Subcutaneous adipose tissue (tissue), 4 donors: ENCODE data around the gene ZNF462. TPM values are rescaled to one million over a fixed set of nuclear protein-coding genes. Genes with fewer than 3 reads are reported as not detected.

Experiments used
- CTCF ChIP-seq: fragments of 450-650 bp; IDR thresholded peaks from one replicate; pipeline ENCODE4 v1.5.1; 2016; ENCODE audit warnings: low read depth, mild to moderate bottlenecking, control low read depth, antibody characterized with exemption, moderate library complexity
- total RNA-seq, 4 donors: library from RNA; depleted of rRNA; stranded (reverse); fragments of >200 nt; gene quantifications; one replicate each; pipeline ENCODE4 v1.1.0, GENCODE V29; 2016

Gene ZNF462
- total RNA-seq, 4 donors from 2014 or later, result 10.3 to 20.5 (median 13.1) TPM

- TF ChIP-seq CTCF, result no peak
Observed at GRCh38 chr9:106920091-106920490, 57.1 kb downstream of the ZNF462 start.

DNA sequence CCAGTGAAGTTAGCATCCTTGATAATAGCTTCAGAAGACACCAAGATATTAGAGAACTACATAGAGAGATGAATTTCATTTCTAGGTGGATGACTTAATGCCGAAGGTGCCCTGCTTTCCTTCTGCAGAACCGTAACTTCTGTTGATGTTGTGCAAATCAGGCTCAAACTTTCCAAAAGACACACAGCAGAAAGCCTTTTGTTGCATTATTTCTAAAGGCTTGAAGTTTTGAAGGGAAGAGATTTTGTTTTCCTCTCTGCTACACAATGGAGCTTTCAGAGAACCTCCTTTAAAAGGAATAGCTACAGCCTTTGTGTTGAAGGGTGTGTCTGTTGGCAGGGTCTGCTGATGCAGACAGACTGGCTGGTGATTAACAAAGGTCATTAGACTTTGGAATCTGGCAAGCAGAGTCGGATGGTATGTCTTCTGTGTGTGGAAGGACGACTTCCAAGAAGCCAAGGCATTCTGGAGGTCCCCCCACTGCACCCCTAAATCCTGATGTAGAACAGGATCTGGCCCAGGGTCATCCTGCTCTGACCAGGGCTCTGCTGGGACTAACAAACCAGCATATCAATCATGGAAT, 57.8 kb downstream of the ZNF462 start:
- no peak for TF ChIP-seq CTCF

DNA sequence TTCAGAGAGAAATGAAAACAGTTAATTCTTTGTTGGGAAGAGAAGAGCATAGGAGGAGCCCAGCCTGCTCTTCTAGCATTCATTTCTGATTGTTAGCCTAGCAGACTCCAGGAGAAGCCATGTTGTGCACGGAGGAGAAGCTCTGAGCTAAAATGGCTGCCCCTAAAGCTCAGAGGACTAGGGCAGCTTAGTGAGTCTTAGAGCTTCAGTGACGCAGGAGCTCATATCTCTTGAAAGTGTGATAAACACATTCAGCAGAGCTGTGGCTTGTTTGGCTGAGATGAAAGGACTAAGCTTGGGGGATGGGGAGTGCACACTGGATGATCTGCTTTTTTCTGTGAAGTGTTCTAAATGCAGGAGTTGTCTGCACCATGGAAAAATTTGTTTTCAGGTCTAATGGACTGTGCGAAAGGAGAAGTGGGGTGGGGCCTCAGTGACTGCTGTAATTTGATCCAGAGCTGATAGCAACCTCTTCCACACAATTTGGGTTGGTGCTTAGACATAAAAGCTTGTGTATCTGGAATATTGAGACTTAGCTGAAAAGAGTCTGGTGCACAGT, 58.5 kb downstream of the ZNF462 start:
- no peak for TF ChIP-seq CTCF

DNA sequence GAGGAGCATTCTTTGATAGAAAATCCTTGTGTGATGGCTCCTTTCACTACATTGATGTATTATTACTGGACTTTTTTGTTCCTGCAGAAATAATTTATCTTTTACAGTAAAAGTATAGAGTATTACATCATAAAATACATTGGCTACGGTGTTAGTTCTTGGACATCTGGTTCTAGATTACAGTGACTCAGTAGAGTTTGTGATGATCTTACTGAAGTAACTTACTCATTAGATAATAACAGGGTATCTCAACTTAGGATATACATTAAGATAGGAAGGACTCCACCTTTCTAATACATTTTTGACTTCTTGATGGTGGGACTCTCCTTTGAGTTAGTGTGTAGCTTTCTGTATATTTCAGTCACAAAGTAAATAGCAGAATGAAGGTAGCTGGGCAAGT, 59.1 kb downstream of the ZNF462 start:
- TF ChIP-seq CTCF, result no peak

- TF ChIP-seq CTCF, result no peak
Observed at GRCh38 chr9:106925392-106925791, 62.4 kb downstream of the ZNF462 start.

DNA sequence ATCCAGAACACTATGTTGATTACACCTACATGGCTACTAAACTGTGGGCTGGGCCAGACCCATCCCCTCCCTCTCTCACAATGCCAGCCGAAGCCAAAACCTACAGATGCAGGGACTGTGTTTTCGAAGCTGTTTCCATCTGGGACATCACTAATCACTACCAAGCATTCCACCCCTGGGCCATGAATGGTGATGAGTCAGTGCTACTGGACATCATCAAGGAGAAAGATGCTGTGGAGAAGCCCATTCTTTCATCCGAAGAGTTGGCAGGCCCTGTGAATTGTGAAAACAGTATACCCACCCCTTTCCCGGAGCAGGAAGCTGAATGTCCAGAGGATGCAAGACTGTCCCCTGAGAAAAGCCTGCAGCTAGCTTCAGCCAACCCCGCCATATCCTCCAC, 65.0 kb downstream of the ZNF462 start:
- TF ChIP-seq CTCF, result no peak

DNA sequence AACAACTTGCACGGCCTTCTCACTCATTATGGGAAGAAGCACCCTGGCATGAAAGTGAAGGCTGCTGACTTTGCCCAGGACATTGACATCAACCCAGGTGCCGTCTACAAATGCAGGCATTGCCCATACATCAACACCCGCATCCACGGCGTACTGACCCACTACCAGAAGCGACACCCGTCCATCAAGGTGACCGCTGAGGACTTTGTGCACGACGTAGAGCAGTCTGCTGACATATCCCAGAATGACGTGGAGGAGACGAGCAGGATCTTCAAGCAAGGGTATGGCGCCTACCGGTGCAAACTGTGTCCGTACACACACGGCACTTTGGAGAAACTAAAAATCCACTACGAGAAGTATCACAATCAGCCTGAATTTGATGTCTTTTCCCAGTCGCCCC, 65.4 kb downstream of the ZNF462 start:
- TF ChIP-seq CTCF, result no peak
